SK-N-SH treated with all-trans-retinoic acid at 6 μM for 48 hours (cell line): ENCODE data around the gene RTL1.

ENCODE experiments used
- ARNTL ChIP-seq: fragments of 450-650 bp; formaldehyde crosslinking; IDR thresholded peaks from 2 replicates; pipeline ENCODE4 v1.5.0; 2020; ENCODE audit warnings: low read depth, mild to moderate bottlenecking, moderate library complexity, borderline replicate concordance
- CREB5 ChIP-seq: fragments of 250-450 bp; sonication (Bioruptor Pico); IDR thresholded peaks from 2 replicates; pipeline ENCODE4 v1.5.1; 2020; ENCODE audit warnings: low read depth, mild to moderate bottlenecking, moderate library complexity
- CSDC2 ChIP-seq: fragments of 250-450 bp; sonication (Bioruptor Pico); IDR thresholded peaks from 2 replicates; pipeline ENCODE4 v1.5.0; 2020; ENCODE audit warnings: mild to moderate bottlenecking, moderate library complexity
- PATZ1 ChIP-seq: fragments of 250-450 bp; sonication (Bioruptor Pico); IDR thresholded peaks from 2 replicates; pipeline ENCODE4 v1.8.0; 2020; ENCODE audit warnings: mild to moderate bottlenecking, moderate library complexity, borderline replicate concordance
- POU6F1 ChIP-seq: fragments of 250-450 bp; sonication (Bioruptor Pico); IDR thresholded peaks from 2 replicates; pipeline ENCODE4 v1.8.0; 2021; ENCODE audit warnings: low read depth, mild to moderate bottlenecking, moderate library complexity, borderline replicate concordance
- PPARA ChIP-seq: fragments of 250-450 bp; sonication (Bioruptor Pico); IDR thresholded peaks from 2 replicates; pipeline ENCODE4 v1.5.0; 2020; ENCODE audit warnings: mild to moderate bottlenecking, borderline replicate concordance
- RARB ChIP-seq: fragments of 250-450 bp; sonication (Bioruptor Pico); IDR thresholded peaks from 2 replicates; pipeline ENCODE4 v1.8.0; 2021; ENCODE audit warnings: mild to moderate bottlenecking, moderate library complexity
- TOX ChIP-seq: fragments of 250-450 bp; sonication (Bioruptor Pico); IDR thresholded peaks from 2 replicates; pipeline ENCODE4 v1.8.0; 2021; ENCODE audit warnings: mild to moderate bottlenecking, moderate library complexity, borderline replicate concordance
- ZFP3 ChIP-seq: fragments of 250-450 bp; sonication (Bioruptor Pico); IDR thresholded peaks from 2 replicates; pipeline ENCODE4 v1.5.0; 2020; ENCODE audit warnings: mild to moderate bottlenecking, moderate library complexity
- ZFP30 ChIP-seq: fragments of 450-650 bp; formaldehyde crosslinking; IDR thresholded peaks from 2 replicates; pipeline ENCODE4 v1.5.0; 2022; ENCODE audit warnings: mild to moderate bottlenecking, moderate library complexity

- no peak for TF ChIP-seq ARNTL
- no peak for TF ChIP-seq POU6F1 (CRISPR knock-in tag)
- TF ChIP-seq PATZ1 = no peak
- no peak for TF ChIP-seq CSDC2 (CRISPR knock-in tag)
- no peak for TF ChIP-seq ZFP30 (CRISPR knock-in tag)
- TF ChIP-seq RARB (CRISPR knock-in tag) = no peak
- no peak for TF ChIP-seq PPARA (CRISPR knock-in tag)
- no peak for TF ChIP-seq CREB5 (CRISPR knock-in tag)
- no peak for TF ChIP-seq TOX (CRISPR knock-in tag)
- TF ChIP-seq ZFP3 = no peak
Observed at GRCh38 chr14:100837805-100838350, 65.6 kb downstream of the RTL1 start.
